NCI-H2227 treated with DMSO at 0.1 percent for 48 hours (cell line): Measurements from ENCODE around the gene SF3B6.
"Not testable (repeated sequence)": the region's sequence is repeated elsewhere in the genome, so short reads cannot be mapped to it uniquely, and the experiment has no call there.

Source experiments
- DNase-seq: peaks from one replicate; lab custom pipeline; 2025; lab: John Stamatoyannopoulos, UW

The SF3B6 gene

DNA sequence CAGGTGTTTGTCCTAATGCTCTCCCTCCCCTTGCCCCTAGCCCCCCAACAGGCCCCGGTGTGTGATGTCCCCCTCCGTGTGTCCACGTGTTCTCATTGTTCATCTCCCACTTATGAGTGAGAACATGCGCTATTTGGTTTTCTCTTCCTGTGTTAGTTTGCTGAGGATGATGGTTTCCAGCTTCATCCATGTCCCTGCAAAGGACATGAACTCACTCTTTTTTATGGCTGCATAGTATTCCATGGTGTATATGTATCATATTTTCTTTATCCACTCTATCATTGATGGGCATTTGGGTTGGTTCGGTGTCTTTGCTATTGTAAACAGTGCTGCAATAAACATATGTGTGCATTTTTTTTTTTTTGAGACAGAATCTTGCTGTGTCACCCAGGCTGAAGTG, 17.1 kb upstream of the SF3B6 start:
- not testable (repeated sequence) for DNase-seq

- DNase-seq = no peak
These were observed 12.8 kb upstream of the SF3B6 start for GRCh38 chr2:24088821-24089359.

- no peak for DNase-seq
These were observed 10.9 kb upstream of the SF3B6 start for GRCh38 chr2:24087032-24087431.

DNA sequence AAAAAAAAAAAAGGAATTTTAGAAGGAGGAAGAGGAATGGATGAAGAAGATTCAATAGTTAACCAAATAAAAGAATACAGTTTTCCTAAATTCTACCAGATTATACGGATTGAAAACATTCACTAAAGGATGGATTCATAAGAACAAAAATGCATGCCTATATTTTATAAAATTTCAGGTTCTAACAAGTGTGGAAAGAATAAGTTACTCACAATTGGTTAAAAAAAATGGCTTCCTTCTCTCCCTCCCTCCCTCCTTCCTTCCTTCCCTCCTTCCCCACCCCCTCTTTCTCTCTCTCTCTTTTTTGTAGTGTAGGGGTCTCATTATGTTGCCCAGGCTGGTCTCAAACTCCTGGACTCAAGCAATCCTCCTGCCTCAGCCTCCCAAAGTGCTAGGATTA, 10.1 kb upstream of the SF3B6 start:
- no peak for DNase-seq

GRCh38 chr2:24085200-24085489, 9.0 kb upstream of the SF3B6 start:
- no peak for DNase-seq

- DNase-seq = peak; percentile 95
These were observed 8.5 kb upstream of the SF3B6 start, which contains the start of gene TP53I3 for GRCh38 chr2:24084386-24085199. TSS of gene TP53I3 (minus strand) at chr2:24084834. CDS start at chr2:24084326, 508 bp downstream.

DNA sequence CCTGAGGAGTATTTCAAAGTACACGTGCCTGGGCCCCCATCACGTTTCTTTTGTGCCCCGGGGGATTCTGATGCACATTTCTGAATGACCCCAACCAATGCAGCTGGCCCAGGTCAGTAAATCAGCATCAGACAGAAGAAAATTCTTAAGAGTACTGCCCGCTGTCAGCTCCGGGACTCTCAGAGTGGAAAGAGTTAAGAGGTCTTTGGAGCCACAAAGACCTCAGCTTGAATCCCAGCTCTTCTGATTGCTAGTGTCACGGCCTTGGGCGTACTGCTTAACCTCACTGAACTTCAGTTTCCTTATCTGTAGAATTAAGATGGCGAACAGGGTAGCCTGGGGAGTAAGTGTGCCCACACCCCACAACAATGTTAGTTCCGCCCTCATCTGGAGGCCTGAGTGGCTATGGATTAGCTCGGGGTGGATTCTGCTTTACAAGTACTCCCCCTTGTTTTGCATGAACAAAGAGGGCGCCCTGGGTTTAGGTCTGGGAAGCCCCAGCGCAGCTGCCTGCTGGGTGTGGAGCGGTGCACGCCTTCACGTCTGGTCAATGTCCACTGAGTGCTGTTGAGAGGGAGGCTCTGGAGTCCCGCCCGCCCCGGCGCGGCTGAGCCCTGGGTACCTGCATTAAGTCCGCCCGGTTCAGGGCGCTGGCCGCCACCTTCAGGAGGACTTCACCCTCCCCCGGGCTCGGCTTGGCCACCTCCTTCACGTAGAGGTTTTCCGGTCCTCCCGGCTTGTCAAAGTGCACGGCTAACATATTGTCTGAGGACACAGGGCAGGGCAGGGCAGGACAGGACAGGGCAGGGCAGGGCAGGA, 7.7 kb upstream of the SF3B6 start:
- DNase-seq = peak; percentile 90

DNA sequence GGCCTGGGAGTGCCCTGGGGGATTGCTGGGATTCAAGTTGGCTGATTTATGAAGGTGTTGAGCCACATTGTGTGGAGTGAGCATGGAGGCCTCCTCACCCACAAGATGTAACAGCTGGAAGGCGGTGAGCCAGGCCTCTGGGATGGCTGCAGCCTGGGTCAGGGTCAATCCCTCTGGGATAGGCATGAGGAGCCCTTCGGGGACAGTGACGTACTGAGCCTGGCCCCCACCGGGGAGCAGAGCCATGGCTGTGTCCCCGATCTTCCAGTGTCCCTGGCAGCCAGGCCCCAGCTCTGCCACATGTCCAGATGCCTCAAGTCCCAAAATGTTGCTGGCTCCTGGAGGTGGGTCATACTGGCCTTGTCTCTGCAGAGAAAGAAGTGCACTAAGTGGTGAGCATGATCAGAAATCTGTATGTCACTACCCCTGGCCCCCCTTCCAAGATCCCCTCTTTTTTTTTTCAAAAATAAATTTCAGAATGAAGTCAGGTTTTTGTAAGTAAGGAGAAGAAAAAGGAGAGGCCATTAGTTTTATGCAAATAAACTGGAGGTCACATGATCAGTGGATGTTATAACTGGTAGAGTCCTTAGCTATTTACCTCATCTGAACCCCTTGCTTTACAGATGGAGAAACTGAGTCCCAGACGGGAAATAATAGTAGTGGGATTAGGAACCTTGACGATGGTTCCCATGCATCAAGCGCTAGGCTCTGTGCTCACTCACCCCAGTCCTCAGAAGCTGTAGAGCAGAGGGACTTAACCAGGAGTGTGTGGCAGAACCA, 6.9 kb upstream of the SF3B6 start:
- DNase-seq = no peak

DNA sequence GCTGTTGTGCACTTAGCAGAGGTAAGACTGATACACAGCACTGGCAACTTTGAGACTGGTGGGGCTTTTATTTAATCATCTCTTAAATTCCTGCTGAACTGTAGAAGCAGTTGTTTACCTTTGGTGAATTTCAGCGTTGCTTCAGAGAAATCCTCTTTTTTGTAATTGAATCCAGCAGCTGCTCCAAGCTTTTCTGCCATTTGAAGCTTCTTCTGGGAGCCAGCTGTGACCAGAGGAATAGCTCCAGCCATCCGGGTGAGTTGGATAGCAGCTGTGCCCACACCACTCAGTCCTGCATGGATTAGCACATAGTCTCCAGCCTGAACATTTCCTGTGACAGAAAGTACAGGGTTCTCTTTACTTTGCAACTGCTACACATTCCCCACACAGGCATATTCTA, 4.6 kb upstream of the SF3B6 start:
- DNase-seq = no peak

GRCh38 chr2:24077879-24078278, 1.8 kb upstream of the SF3B6 start:
- no peak for DNase-seq

DNA sequence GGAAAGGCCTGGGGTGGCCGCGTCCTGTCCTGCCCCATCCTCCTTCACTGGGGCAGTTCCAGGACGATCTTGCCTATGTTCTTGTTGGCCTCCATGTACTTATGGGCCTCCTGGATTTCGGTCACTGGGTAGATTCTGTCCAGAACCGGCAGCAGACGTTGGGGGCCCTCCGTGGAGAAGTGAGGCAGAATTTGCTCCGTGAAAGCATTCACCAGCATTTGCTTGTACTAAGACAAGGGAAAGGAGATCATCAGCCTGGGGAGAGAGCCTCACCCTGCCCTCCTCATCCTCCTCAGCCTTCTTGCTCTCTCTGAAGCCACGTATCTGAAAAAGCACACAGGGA, 1.4 kb upstream of the SF3B6 start:
- no peak for DNase-seq

- no peak for DNase-seq
These were observed 866 bp upstream of the SF3B6 start for GRCh38 chr2:24076849-24077534.

DNA sequence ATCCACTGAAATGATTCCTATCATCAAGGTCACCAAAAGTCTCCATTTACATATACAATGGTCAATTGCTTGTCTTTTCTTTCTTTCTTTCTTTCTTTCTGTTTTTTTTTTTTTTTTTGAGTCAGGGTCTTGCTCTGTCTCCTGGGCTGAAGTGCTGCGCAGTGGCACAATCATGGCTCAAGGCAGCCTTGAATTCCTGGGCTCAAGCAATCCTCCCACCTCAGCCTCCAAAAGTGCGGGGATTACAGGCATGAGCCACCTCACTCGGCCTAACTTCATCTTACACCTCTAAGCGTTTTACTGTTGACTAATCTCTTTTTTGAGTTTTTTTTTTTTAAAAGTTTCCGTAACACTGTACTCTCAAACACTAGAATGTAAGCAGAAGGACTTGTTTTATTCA, 867 bp downstream of the SF3B6 start:
- no peak for DNase-seq

- no peak for DNase-seq
These were observed 2.3 kb downstream of the SF3B6 start for GRCh38 chr2:24073816-24074215.

GRCh38 chr2:24072259-24072658, 3.9 kb downstream of the SF3B6 start:
- no peak for DNase-seq

DNA sequence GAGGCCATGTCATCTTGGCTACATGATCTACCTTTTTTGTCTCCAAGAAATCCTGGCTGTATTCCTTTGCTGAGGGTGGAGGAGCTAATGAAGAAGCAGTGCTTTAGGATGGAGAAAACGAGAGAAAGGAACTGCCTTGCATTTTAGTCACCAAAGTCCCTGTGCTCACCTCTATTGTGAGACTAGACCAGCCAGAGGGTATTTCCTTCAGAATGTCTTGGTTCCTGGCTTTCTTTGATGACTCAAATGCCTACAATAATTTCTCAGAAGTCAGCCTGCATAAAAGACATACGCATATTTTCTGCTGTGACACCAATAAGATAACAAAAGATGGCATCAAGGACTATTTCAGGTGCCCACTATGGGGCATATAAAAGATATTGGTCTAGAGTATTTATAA, 10.8 kb downstream of the SF3B6 start:
- no peak for DNase-seq

GRCh38 chr2:24058564-24059271, 17.4 kb downstream of the SF3B6 start:
- DNase-seq = no peak

DNA sequence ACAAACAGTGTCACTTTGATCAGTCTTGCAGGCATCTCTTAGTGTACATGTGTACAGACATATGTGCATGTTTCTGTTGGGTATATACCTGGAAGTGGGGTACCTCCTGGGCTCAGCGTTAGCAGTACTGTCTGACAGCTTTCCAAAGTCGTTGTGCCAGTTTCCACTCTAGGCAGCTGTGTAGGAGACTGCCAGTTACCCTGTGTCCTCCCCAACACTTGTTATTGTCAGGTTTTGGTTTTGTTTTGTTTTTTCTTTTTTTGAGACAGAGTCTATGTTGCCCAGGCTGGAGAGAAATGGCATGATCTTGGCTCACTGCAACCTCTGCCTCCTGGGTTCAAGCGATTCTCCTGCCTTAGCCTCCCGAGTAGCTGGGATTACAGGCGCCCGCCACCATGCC, 20.4 kb downstream of the SF3B6 start:
- DNase-seq = no peak

GRCh38 chr2:24054366-24055010, 21.6 kb downstream of the SF3B6 start:
- no peak for DNase-seq

DNA sequence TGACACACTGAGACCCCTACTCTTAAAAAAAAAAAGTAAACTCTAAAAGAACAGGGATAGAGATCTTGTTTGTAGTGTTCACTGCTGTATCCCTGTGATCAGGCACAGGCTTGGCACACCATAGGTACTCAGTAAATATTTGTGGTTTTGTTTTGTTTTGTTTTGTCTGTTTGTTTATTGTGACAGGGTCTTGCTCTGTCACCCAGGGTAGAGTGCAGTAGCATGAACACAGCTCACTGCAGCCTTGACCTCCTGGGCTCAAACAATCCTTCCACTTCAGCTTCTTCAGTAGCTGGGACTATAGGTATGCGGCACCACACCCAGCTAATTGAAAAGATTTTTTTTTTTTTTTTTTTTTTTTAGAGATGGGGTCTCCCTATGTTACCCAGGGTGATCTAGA, 23.2 kb downstream of the SF3B6 start:
- DNase-seq = no peak

- DNase-seq = no peak
These were observed 24.3 kb downstream of the SF3B6 start for GRCh38 chr2:24051833-24052232.
